HG03469 (cell line): ENCODE measurements around the gene PEX7.
"Not testable (repeated sequence)": the region's sequence is repeated elsewhere in the genome, so short reads cannot be mapped to it uniquely, and the experiment has no call there.

Experiments
- ATAC-seq: cut with Tn5 transposase; IDR thresholded peaks from one replicate; pipeline ENCODE4 v1.9.1; 2021; ENCODE audit warnings: mild to moderate bottlenecking, moderate library complexity, moderate number of reproducible peaks; ENCODE audit not compliant: unreplicated experiment

PEX7 gene

GRCh38 chr6:136947037-136947436, 124.6 kb downstream of the PEX7 start:
- no peak for ATAC-seq

GRCh38 chr6:136949957-136950356, 127.6 kb downstream of the PEX7 start:
- ATAC-seq, result not testable (repeated sequence)

GRCh38 chr6:136950436-136951126, 128.2 kb downstream of the PEX7 start:
- ATAC-seq, result no peak

- ATAC-seq, result no peak
Observed at GRCh38 chr6:136952714-136953260, 130.4 kb downstream of the PEX7 start.

- no peak for ATAC-seq
Observed at GRCh38 chr6:136955123-136955522, 132.7 kb downstream of the PEX7 start.

- no peak for ATAC-seq
Observed at GRCh38 chr6:136956590-136957544, 134.5 kb downstream of the PEX7 start.

GRCh38 chr6:136958168-136958567, 135.8 kb downstream of the PEX7 start:
- ATAC-seq, result no peak

- ATAC-seq, result no peak
Observed at GRCh38 chr6:136959471-136959891, 137.1 kb downstream of the PEX7 start.

- not testable (repeated sequence) for ATAC-seq
Observed at GRCh38 chr6:136959935-136960334, 137.5 kb downstream of the PEX7 start.

GRCh38 chr6:136960781-136961180, 138.4 kb downstream of the PEX7 start:
- no peak for ATAC-seq

GRCh38 chr6:136961848-136962247, 139.5 kb downstream of the PEX7 start:
- ATAC-seq, result no peak

GRCh38 chr6:136962661-136963060, 140.3 kb downstream of the PEX7 start:
- no peak for ATAC-seq

- no peak for ATAC-seq
Observed at GRCh38 chr6:136963259-136963658, 140.9 kb downstream of the PEX7 start.
